OCI-LY1 (cell line): ENCODE data around the gene DOCK4.

Experiments used
- CTCF ChIP-seq: fragments of 200-600 bp; sonication (generic), shearing (Covaris generic); IDR thresholded peaks from 2 replicates; pipeline ENCODE4 v1.5.1; 2017; ENCODE audit warnings: mild to moderate bottlenecking, antibody characterized with exemption, low read length, moderate library complexity, mixed read lengths
- EZH2 ChIP-seq: fragments of 200-600 bp; sonication (generic), shearing (Covaris generic); IDR thresholded peaks from 2 replicates; pipeline ENCODE4 v1.8.0; 2017; ENCODE audit warnings: borderline replicate concordance, mixed run types, mild to moderate bottlenecking, antibody characterized with exemption, low read length, moderate library complexity, mixed read lengths

DNA sequence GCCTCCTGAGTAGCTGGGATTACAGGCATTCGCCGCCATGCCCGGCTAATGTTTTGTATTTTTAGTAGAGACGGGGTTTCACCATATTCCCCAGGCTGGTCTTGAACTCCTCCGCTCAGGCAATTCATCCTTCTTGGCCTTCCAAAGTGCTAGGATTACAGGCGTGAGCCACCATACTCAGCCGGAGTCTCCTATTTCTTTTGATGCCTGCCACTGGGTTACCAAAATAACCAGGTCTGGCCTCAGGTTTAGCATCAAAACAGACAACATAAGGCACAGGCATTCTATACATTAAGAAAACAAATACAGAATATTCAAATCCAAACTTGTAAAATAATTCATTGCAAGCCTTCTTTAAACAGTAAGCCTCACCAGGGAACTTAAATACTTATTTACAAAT, 354.1 kb downstream of the DOCK4 start:
- TF ChIP-seq CTCF (no peak), EZH2 (no peak)
